ENCODE data around the gene TFB2M.
"Not testable (repeated sequence)": the region's sequence is repeated elsewhere in the genome, so short reads cannot be mapped to it uniquely, and the experiment has no call there.

The TFB2M gene

DNA sequence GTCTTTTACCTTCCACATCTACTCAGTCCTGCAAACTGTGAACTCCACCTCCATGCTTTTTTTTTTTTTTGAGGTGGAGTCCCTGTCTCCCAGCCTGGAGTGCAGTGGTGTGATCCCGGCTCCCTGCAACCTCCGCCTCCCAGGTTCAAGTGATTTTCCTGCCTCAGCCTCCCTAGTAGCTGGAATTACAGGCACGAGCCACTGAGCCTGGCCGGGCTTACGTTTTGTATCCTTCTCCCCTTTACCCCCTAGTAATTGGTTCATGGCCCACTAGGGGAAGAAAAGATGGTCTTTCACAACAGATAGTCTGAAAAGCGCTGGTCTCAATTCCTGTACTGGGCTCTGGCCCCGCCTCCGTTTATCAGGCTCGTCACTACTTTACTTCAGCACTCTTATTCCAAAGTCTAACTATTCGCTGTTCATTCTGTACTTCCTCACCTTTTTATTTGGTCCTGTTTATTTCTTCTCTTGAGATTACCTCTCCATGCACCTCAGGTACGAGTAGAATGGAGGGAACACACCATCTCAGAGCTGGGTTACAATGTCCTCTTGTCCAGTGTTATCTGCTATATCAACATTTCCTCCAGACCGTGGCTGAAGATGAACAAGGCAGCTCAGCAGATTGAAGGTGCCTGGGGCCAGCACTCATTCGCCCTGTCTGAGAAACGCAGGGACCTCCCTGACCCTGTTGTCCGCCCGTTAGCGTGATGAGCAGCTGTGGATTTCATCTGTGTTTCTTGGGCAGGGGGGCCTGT, 16.4 kb upstream of the TFB2M start:
- DNase-seq, result no peak

GRCh38 chr1:246580497-246581370, 14.7 kb upstream of the TFB2M start:
- DNase-seq, result no peak

- no peak for DNase-seq
Observed at GRCh38 chr1:246579818-246580217, 13.8 kb upstream of the TFB2M start.

DNA sequence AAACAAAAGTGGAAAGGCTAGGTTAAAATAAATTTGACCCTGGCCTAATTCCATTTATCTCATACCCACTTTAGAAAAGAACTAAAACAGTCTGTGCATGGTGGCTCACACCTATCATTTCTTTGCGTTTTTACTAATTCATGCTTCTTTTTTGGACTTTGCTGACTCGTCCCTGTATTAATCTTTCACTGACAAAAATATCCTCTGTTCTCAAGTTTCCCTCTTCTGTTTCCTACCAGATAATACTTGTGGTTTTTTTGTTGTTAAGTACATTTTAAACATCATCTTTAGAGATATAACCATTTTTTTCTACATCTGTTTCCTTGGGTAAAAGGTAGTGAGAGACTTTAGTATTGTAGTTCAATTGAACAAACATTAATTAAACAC, 11.7 kb upstream of the TFB2M start:
- no peak for DNase-seq

GRCh38 chr1:246577082-246577719, 11.1 kb upstream of the TFB2M start:
- no peak for DNase-seq

- DNase-seq, result no peak
Observed at GRCh38 chr1:246576709-246577032, 10.6 kb upstream of the TFB2M start.

DNA sequence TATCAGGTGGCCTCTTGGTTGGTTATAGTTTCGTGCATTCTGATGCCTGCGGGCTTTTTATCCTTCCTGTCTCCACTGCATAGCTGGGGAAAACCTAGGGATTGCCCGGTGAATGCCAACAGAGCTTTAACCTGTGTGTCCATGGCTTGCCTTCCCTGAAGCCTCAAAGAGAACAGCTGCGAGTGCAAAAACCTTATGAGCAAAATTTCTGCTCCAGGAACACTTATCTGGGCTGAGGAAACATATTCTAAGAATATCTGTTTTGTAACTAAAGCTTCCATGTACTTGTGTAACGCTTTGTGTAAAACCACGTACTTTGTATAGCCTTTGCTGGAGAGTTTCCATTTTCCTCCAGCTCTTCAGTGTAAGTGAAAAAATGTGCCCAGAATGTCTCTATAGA, 7.4 kb upstream of the TFB2M start:
- DNase-seq, result no peak

GRCh38 chr1:246572785-246573184, 6.7 kb upstream of the TFB2M start:
- DNase-seq, result no peak

DNA sequence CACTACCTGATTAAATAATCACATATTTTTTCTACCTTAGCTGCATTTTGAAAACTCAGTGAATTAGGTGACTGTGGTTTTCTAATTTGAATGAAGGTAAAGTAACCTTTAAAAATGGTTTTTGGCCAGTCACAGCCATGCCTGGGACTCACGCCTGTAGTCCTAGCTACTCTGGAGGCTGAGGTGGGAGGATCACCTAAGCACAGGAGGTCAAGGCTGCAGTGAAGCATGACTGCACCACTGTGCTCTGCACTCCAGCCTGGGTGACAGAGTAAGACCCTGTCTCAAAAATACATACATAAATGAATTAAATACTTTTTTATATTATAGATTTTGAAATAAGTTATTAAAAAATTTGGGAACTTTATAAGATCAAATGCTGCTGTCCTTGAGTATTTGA, 5.9 kb upstream of the TFB2M start:
- DNase-seq, result no peak

GRCh38 chr1:246571309-246571708, 5.2 kb upstream of the TFB2M start:
- DNase-seq, result not testable (repeated sequence)

GRCh38 chr1:246569248-246570238, 3.5 kb upstream of the TFB2M start:
- no peak for DNase-seq

GRCh38 chr1:246567646-246568235, 1.7 kb upstream of the TFB2M start:
- peak; percentile 7 for DNase-seq

DNA sequence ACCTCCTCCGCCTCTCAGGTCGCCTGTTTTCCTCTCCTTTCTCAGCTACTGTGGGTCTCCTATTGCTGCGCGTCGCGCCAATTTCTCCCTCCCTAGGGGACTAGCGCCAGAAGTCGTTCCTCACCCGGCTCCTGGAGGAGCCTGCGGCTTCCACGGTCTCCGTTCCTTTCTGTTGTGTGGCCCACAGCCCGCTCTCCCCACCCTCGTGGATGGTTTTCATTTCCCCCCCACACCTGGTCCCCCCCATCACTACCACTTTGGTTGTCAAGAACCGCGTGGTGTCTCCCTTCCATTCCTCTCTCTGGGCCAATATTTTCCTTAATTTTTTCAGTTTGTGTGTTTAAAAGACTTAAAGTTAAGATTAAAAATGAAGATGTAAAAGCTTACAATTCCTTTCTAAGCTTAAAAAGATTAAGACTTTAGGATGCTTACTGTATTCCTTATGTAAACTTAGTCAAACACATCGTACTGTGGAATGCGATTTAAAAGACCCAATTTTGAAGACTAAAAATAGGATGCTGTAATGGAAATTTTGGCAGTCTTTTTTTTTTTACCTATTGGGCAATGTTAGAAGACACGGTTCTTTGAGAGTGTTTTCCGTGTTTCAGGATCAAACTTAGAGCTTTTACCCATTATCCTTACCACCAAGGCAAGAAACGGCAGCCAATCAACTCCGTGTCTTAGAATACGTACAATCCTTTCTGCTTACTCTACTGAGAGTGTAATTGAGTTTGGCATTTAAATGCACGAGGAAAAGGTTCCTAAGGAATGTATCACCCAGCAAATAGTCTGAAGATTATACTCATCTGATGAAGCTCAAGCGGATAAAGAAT, 968 bp upstream of the TFB2M start:
- DNase-seq, result peak; percentile 40

DNA sequence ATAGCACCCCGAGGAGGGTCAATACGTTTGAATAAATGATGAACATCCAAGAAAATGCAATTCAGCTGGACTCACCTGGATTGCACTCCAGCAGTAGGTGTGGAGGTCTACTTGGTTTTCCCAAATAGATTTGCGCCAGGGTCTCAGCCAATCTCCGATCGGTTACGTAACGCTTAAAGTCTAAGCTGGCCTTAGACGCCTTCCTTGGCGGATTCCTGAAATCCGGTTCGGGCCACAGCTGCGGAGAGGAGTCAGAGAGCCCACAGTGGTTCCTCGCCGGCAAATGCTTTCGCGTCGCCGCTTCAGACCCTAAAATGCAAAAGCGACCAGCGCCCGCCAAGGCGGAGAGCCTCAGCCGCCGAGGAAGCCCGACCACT, 322 bp downstream of the TFB2M start:
- no peak for DNase-seq

DNA sequence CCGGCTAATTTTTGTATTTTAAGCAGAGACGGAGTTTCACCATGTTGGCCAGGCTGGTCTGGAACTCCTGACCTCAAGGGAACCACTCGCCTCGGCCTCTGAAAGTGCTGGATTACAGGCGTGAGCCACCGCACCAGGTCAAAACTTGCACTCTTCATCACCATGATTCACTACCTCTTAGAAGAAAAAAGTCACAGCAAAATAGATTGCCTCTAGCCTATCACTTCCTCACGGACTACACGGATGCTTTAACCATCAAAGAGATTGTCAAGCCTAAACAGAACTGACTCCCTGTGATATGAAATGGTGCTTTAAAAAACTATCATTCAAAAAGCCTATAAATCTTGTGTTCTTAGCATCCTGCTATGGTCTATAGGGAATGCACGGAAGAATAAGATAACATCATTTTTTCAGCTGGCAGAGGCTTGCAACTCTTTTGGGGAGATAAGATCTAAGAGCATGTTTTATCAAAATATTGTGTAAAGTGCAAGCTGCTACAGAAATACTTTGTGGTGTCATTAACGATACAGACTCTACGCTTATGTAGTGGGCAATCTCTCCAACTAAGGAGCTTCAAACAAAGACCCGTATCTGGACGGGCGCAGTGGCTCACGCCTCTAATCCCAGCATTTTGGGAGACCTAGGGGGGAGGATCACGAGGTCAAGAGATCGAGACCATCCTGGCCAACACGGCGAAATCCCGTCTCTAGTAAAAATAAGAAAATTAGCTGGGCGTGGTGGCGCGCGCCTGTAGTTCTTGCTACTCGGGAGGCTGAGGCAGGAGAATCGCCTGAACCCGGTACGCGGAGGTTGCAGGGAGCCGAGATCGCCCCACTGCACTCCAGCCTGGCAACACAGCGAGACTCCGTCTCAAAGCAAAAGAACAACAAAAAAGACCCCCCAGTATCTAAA, 966 bp downstream of the TFB2M start:
- DNase-seq, result no peak

DNA sequence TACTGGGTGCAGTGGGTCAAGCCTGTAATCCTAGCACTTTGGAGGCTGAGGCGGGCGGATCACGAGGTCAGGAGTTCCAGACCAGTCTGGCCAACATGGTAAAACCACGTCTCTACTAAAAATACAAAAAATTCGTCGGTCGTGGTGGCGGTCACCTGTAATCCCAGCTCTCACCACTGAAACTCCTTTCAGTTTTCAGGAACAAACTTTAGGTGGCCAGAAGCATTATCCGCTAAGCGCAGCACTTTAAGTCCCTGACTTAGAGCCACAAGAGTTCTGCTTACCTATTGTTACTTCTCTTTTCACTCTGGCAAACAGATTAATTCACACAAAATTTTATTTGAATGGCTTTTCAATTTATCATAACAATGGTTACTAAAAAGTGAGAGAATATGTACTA, 5.2 kb downstream of the TFB2M start:
- not testable (repeated sequence) for DNase-seq

- no peak for DNase-seq
Observed at GRCh38 chr1:246559310-246559709, 6.8 kb downstream of the TFB2M start.

GRCh38 chr1:246558041-246558440, 8.0 kb downstream of the TFB2M start:
- DNase-seq, result no peak

DNA sequence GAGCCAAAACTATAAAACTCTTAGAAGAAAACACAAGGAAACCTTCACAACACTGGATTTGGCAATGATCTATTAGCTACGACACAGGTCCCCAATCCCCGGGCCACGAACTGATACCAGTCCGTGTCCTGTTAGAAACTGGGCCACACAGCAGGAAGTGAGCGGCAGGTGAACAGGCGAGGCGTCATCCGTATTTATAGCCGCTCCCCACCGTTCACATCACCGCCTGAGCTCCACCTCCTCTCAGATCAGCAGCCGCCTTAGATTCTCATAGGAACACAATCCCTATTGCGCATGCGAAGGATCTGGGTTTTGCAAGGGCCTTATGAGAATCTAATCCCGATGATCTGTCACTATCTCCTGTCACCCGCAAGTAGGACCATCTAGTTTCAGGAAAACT, 11.9 kb downstream of the TFB2M start:
- no peak for DNase-seq

GRCh38 chr1:246552110-246552509, 14.0 kb downstream of the TFB2M start:
- DNase-seq, result no peak
